ENCODE results near the gene MELTF.

GRCh38 chr3:196985954-196986885 lies 43.4 kb downstream of the MELTF start:
- no peak for TF ChIP-seq CTCF (IDR thresholded peaks at IDR 0.05)
- no peak for TF ChIP-seq POLR2A (IDR thresholded peaks at IDR 0.05)
